ENCODE results near the gene THBS4.

The THBS4 gene

DNA sequence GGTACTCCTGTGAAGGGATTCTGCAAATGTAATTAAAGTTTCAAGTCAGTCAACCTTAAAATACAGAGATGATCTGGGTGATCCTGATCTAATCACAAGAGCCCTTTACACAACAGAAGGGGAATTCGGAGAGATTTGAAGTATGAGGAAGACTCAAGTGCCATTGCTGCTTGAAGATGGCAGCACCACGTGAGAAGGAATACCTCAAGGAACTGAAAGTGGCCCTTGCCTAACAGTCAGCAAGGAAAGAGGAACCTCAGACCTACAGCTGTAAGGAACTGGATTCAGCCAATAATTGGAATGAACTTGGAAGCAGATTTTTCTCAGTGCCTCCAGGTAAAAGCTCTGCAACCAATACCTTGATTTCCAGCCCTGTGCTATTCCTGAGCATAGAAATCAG lies 87.4 kb downstream of the THBS4 start:
- peak; percentile 65 for DNase-seq

DNA sequence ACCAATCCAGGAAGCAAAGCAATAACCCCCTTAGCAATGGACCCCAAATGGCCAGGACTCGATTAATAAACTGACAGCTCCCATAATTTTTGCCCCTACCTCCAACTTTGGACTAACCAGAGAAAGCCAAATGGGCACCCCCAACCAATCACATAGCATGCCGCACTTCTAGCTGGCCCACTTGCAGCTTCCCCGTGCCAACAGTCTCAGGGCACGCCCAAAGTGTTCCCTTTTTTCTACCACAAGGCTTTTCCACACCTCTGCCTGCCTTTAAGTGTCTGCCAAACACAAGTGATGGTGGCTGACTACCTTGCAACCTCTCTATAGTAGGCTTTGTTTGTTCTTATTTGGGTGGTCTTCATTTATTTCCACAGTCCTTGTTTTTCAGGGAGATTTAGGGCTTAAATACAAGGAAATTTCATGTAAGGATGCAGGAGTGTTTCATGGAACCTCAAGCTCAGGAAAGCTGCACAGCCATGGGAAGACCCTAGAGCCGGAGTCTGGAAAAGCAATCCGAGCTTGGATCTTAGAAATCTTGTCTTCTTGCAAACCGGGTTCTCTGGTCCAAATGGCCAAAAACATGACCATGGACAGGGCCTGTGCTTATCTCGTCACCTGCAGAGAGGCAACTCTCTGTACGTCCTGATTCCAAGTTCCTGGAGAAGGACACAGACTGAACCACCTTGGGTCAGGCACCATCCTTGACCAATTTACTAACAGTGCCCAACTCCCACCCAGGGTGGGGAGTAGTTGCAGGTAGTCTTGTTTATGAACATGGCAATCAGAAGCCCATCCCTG lies 89.2 kb downstream of the THBS4 start:
- no peak for DNase-seq

DNA sequence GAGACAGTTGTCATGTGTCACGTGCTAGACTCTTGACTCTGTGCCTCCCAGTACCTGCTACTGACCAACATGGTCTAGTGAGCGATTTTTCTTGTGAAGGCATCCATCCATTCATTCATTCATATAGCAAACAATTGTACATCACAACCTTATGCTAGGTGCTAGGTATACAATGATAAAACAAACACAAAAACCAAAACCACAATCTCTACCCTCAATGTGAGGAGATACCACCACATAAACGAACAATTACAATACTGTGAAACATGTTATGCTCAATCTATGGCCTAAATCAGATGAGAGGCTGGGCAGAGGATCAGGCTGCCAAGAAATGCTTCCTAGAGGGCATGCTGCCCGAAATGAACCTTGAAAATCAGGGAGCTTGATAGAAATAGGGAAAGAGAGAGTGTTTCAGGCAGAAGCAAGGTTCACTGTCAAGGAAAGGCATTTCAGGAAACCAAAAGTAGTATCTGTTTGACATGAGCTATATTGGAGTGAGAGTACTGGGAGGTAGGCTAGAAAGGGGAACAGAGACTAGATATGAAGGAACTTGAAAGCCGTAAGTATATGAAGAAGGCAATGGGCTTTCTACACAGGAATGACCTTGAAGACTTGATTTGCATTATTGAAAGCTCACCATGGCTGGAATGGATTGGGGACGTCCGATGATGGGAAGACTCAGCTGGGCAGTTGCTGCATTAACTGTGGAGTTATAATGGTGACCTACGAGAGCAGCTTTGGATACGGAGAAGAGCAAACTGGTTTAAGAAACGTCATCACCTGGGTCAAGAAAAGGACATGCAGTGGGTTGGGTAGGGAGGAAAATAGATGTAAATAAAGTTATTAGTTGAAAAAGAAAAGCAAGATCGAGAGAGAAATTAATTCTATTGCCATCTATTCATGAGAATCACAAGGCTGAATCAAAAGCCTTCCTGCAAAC lies 90.1 kb downstream of the THBS4 start:
- no peak for DNase-seq

DNA sequence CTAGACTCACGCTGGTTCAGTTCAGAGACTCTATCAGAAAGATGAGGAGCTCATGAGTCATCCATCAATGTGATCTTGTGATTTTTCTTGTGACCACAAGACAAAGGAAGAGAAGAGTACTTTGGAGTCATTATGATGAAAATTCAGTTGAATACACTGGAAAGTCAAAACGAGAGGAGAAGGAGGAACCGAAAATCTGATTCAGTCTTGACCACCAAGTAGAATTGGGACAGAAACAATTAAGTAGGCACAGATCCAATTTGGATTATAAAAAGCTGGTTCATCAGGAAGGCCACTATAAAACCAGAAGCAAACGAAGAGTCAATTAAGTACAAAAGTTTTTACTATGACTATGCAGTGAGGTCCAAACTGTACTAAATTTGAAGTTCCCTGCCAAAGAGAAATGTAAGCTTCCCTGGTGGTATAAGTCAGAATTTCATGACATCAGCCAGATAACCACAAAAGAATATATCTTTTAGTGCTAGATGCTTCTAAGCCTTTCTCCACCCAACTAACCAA lies 90.9 kb downstream of the THBS4 start:
- DNase-seq = no peak

DNA sequence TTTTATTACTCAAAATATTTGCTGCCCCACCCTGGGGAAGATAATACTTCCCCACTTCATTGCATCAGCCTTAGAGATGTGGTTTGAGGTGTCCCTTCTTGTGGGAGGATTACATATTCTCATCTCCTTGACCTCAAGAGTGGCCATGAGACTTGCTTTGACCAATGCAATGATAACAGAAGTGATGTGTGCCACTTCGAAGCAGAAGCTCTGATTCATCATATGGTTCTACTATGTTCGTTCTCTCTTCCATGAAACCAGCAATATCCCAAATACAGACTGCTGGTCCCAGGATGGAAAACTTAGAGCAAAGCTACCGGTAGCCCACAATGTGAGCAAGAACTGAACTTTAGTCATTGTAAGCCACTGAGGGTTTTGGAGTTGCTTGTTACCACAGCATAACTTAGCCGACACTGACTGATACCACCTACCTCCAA lies 92.0 kb downstream of the THBS4 start:
- no peak for DNase-seq

DNA sequence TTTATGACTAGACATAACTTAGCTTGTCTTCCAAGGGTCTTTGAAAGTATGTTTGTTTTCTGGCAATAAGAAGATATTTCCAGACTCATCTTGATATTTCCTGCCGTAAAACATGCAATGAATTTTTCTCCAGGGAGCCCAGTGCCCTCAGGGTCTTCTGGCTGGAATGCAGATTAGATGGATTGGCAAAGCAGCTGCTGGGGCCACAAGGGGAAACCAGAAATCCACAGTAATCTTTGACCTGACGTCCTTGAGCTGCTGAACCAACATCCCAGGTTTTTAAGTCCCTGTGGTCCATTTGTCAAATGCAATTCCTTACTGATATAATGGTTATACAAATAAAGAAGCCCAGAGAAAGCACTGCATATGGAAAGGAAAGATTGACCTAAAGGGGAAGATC lies 93.0 kb downstream of the THBS4 start:
- peak; percentile 32 for DNase-seq

DNA sequence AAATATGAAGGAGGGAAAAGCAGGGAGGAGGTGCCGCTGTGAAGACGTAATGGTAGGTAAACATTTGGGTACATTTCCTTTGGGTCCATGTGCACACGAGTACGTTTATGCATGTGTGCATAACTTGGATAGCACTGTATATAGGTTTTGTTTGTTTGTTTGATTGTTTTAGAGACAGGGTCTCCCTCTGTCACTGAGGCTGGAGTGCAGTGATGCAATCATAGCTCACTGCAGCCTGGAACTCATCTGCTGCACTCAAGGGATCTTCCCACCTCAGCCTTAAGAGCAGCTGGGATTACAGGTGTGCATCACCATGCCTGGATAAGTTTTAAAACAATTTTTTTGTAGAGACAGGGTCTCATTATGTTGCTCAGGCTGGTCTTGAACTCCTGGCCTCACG lies 94.0 kb downstream of the THBS4 start:
- DNase-seq = no peak
